GM12878 (cell line): ENCODE data around the gene GLB1L2. TPM values are rescaled to one million over a fixed set of nuclear protein-coding genes. Genes with fewer than 3 reads are reported as not detected.

Source experiments
- ATAC-seq: fragments of 200-7000 bp; cut with Tn5 transposase; 3 replicates; pipeline ENCODE4 v1.9.1; 2020; ENCODE audit warnings: mild to moderate bottlenecking, moderate library complexity
- BruUV-seq: library from RNA; stranded (reverse); fragments of 400-500 nt; replicated peaks from 2 replicates; lab custom pipeline; 2021; lab: Mats Ljungman, UMichigan
- CTCF ChIA-PET: fragments of 300-600 bp; sonication (Branson Sonifier 250); formaldehyde crosslinking; extraction: SDS; loops from one replicate; lab custom pipeline; 2021; ENCODE audit warnings: inconsistent platforms; lab: Yijun Ruan, JAX
- POLR2A ChIA-PET: fragments of 350-600 bp; formaldehyde crosslinking; extraction: SDS; loops from one replicate; lab custom pipeline; 2021; ENCODE audit warnings: inconsistent platforms; lab: Charles Lee
- RAD21 ChIA-PET: fragments of 300-600 bp; sonication (Branson Sonifier 250); formaldehyde crosslinking; loops from one replicate; lab custom pipeline; 2023; ENCODE audit warnings: antibody characterized with exemption; ENCODE audit not compliant: unreplicated experiment; lab: Charles Lee
- SMC1A ChIA-PET: fragments of 300-600 bp; sonication (Branson Sonifier 250); formaldehyde crosslinking; loops from one replicate; lab custom pipeline; 2023; ENCODE audit not compliant: unreplicated experiment, uncharacterized antibody; lab: Charles Lee
- DNase-seq: peaks from one replicate; pipeline ENCODE4 v3.0.0-alpha.2; 2011; ENCODE audit warnings: low read depth, low spot score
- FAIRE-seq: peaks from 3 replicates; lab custom pipeline; 2011; peaks lifted over from hg19 to GRCh38; lab: Jason Lieb, UNC
- H2AFZ ChIP-seq: 2 replicates; pipeline ENCODE4 v1.6.0; 2011; ENCODE audit warnings: low read depth, low read length, control low read depth; ENCODE audit not compliant: control insufficient read depth
- H3K27ac ChIP-seq: 2 replicates; pipeline ENCODE4 v1.5.1; 2011; ENCODE audit warnings: control low read depth; ENCODE audit not compliant: control insufficient read depth, insufficient read depth
- H3K27me3 ChIP-seq, 2 experiments: replicated peaks in 1 of 2; 2 replicates each; pipeline versions ENCODE4 v1.6.0 to v1.6.1; 2011; ENCODE audit warnings: low read length in 1 of 2; ENCODE audit not compliant: control insufficient read depth in 2 of 2, insufficient read depth in 2 of 2
- H3K36me3 ChIP-seq, 2 experiments: 2 replicates each; pipeline ENCODE4 v1.5.1; 2011; ENCODE audit warnings: low read length in 1 of 2; ENCODE audit not compliant: control insufficient read depth in 2 of 2, insufficient read depth in 2 of 2
- H3K4me1 ChIP-seq: 2 replicates; pipeline ENCODE4 v1.6.1; 2011; ENCODE audit warnings: mild to moderate bottlenecking, low read length, moderate library complexity, mixed read lengths; ENCODE audit not compliant: control insufficient read depth, insufficient read depth
- H3K4me2 ChIP-seq: 2 replicates; pipeline ENCODE4 v1.6.0; 2011; ENCODE audit warnings: control low read depth; ENCODE audit not compliant: control insufficient read depth, insufficient read depth
- H3K4me3 ChIP-seq: fragments of 200-600 bp; sonication (generic); 2 replicates; pipeline ENCODE4 v1.5.1; 2016
- H3K79me2 ChIP-seq: 2 replicates; pipeline ENCODE4 v1.6.0; 2011; ENCODE audit warnings: low read length; ENCODE audit not compliant: control insufficient read depth, insufficient read depth
- H3K9ac ChIP-seq: 2 replicates; pipeline ENCODE4 v1.8.0; 2011; ENCODE audit warnings: low read length, control low read depth, mixed read lengths; ENCODE audit not compliant: control insufficient read depth, insufficient read depth
- H3K9me3 ChIP-seq: replicated peaks from 3 replicates; pipeline ENCODE4 v1.5.1; 2011; ENCODE audit warnings: mild to moderate bottlenecking, low read length; ENCODE audit not compliant: control insufficient read depth, insufficient read depth
- H4K20me1 ChIP-seq: 2 replicates; pipeline ENCODE4 v1.6.0; 2011; ENCODE audit not compliant: control insufficient read depth, insufficient read depth
- CHD4 ChIP-seq: fragments of 200-600 bp; sonication (generic); IDR thresholded peaks from 2 replicates; pipeline ENCODE4 v1.6.1; 2016; ENCODE audit warnings: mild to moderate bottlenecking
- CREM ChIP-seq: IDR thresholded peaks from 2 replicates; pipeline ENCODE4 v1.6.1; 2014; ENCODE audit warnings: antibody characterized with exemption, low read depth
- EED ChIP-seq: sonication (generic); IDR thresholded peaks from 2 replicates; pipeline ENCODE4 v1.6.1; 2016; ENCODE audit warnings: antibody characterized with exemption, low read depth
- ELK1 ChIP-seq: IDR thresholded peaks from 2 replicates; pipeline ENCODE4 v1.6.1; 2012; ENCODE audit warnings: low read depth, low read length, improper control_type of control experiment
- FOXK2 ChIP-seq: fragments of 450-650 bp; IDR thresholded peaks from 2 replicates; pipeline ENCODE4 v1.6.1; 2017; ENCODE audit warnings: mild to moderate bottlenecking, moderate library complexity
- JUNB ChIP-seq: IDR thresholded peaks from 2 replicates; pipeline ENCODE4 v1.6.1; 2016; ENCODE audit warnings: antibody characterized with exemption, mild to moderate bottlenecking
- POLR2A ChIP-seq: IDR thresholded peaks from 2 replicates; pipeline ENCODE4 v1.6.1; 2011; ENCODE audit warnings: low read depth, mild to moderate bottlenecking, low read length
- RELB ChIP-seq: fragments of 450-650 bp; IDR thresholded peaks from 2 replicates; pipeline ENCODE4 v1.6.1; 2017; ENCODE audit warnings: low read depth, mild to moderate bottlenecking, moderate library complexity
- TCF3 ChIP-seq: IDR thresholded peaks from 2 replicates; pipeline ENCODE4 v1.6.1; 2012; ENCODE audit warnings: low read depth, mild to moderate bottlenecking, low read length, borderline replicate concordance; ENCODE audit not compliant: insufficient read depth
- TCF7 ChIP-seq: IDR thresholded peaks from 2 replicates; pipeline ENCODE4 v1.6.1; 2014; ENCODE audit warnings: antibody characterized with exemption, borderline replicate concordance
- ZNF24 ChIP-seq: fragments of 450-650 bp; IDR thresholded peaks from 2 replicates; pipeline ENCODE4 v1.6.1; 2017; ENCODE audit warnings: antibody characterized with exemption, mild to moderate bottlenecking
- ZNF274 ChIP-seq: IDR thresholded peaks from one replicate; pipeline ENCODE4 v1.8.0; 2011; ENCODE audit not compliant: insufficient read length, insufficient read depth
- ZSCAN29 ChIP-seq: fragments of 450-650 bp; IDR thresholded peaks from 2 replicates; pipeline ENCODE4 v1.6.1; 2017; ENCODE audit warnings: mild to moderate bottlenecking, moderate library complexity
- WGBS: methylation state at CpG from one replicate; pipeline ENCODE4 v1.1.6; 2016; ENCODE audit warnings: low lambda C conversion rate; ENCODE audit not compliant: insufficient replicate concordance, insufficient coverage; ENCODE audit errors: missing lambda C conversion rate; 5-methylcytosine and 5-hydroxymethylcytosine counted together
- in situ Hi-C: fragments of 300-500 bp; cut with MboI; formaldehyde crosslinking; loops from 9 replicates; pipeline ENCODE4 v1.14.3; 2018; ENCODE audit warnings: mixed read lengths
- intact Hi-C: fragments of 100-400 bp; cut with micrococcal nuclease; formaldehyde crosslinking; loops from one replicate; pipeline ENCODE4 v1.14.2; 2022; ENCODE audit not compliant: unreplicated experiment
- polyA plus RNA-seq, 11 experiments: library from polyadenylated mRNA; depleted of rRNA in 4 of 11; unstranded in 6 of 11; stranded (reverse) in 5 of 11; fragments of >200 nt; fragmentation: Nextera tagmentation in 4 of 11; fragmentation: Illumina TruSeq in 1 of 11; extraction: Ambion mirVana in 4 of 11; extraction: Trizol in 1 of 11; gene quantifications; 1 replicate in 1 of 11; 2 replicates in 10 of 11; pipeline versions ENCODE4 v1.2.1 to v1.2.3, GENCODE V29; 2011 to 2016; ENCODE audit warnings: inconsistent platforms in 2 of 11, missing spikeins in 2 of 11, low read depth in 1 of 11
- total RNA-seq, 4 experiments: library from RNA; depleted of rRNA in 3 of 4; stranded (reverse); fragments of >200 nt in 3 of 4; fragmentation: Illumina TruSeq in 1 of 4; extraction: Trizol in 1 of 4; gene quantifications; 2 replicates each; pipeline versions ENCODE4 v1.2.1 to v1.2.3, GENCODE V29; 2013 to 2021
- TF ChIP-seq, protein P1 (sequence below): fragments of 450-650 bp; IDR thresholded peaks from 2 replicates; pipeline ENCODE4 v1.6.1; 2017; ENCODE audit warnings: mild to moderate bottlenecking
- TF ChIP-seq, protein P2 (sequence below): IDR thresholded peaks from 2 replicates; pipeline ENCODE4 v1.6.1; 2012; ENCODE audit warnings: low read length, inconsistent platforms
- TF ChIP-seq, protein P3 (sequence below): IDR thresholded peaks from 2 replicates; pipeline ENCODE4 v1.6.1; 2011; ENCODE audit warnings: borderline replicate concordance, low read depth, mild to moderate bottlenecking, moderate library complexity, low read length; ENCODE audit not compliant: insufficient read depth, poor library complexity, severe bottlenecking
- TF ChIP-seq, protein P4 (sequence below): IDR thresholded peaks from 2 replicates; pipeline ENCODE4 v1.6.1; 2011; ENCODE audit warnings: borderline replicate concordance, low read depth, mild to moderate bottlenecking, moderate library complexity, mixed read lengths, low read length; ENCODE audit not compliant: insufficient read depth; ENCODE audit errors: extremely low read length

The GLB1L2 gene
- total and polyA plus RNA-seq, 10 of the 15 experiments (the other 5 are each of a cell fraction or from before 2014, with no cell fraction given) = 0.04 to 0.85 (median 0.49) TPM

- FAIRE-seq (no peak), ATAC-seq (no peak), DNase-seq (no peak)
- in situ Hi-C loops = no loop called here
- ChIA-PET CTCF (no interaction called here), POLR2A (no interaction called here), SMC1A (no interaction called here), RAD21 (no interaction called here)
- no peak overlapping the region for H2AFZ ChIP-seq
- no peaks in the 10 kb centered on the region; a peak in 1 of 4 replicates for H3K27me3 ChIP-seq
- no peaks in the 10 kb centered on the region for H4K20me1 ChIP-seq
- 75% methylated on average over 27 of the region's 27 CpGs for WGBS
- no peak overlapping the region for H3K4me3 ChIP-seq
- H3K9me3 ChIP-seq = no peaks in the 10 kb centered on the region
- H3K27ac ChIP-seq = no peak overlapping the region
- no peak overlapping the region for H3K9ac ChIP-seq
- H3K4me2 ChIP-seq = no peak overlapping the region
- no peaks in the 10 kb centered on the region for H3K4me1 ChIP-seq
- H3K79me2 ChIP-seq = no peaks in the 10 kb centered on the region
- BruUV-seq = no TSS peak
- no peaks in the 10 kb centered on the region for H3K36me3 ChIP-seq
- intact Hi-C loops = loop anchor here (10.0 kb wide), 1 partner anchor 154 kb away; no protein-coding TSS in a partner anchor
- TF ChIP-seq ZNF274 (no peak), JUNB (no peak), TCF3 (no peak), FOXK2 (no peak), ZSCAN29 (no peak), ELK1 (no peak), ZNF24 (no peak), CHD4 (no peak), TCF7 (no peak), RELB (no peak), EED (no peak), POLR2A (no peak), CREM (no peak)
- TF ChIP-seq, protein P1, sequence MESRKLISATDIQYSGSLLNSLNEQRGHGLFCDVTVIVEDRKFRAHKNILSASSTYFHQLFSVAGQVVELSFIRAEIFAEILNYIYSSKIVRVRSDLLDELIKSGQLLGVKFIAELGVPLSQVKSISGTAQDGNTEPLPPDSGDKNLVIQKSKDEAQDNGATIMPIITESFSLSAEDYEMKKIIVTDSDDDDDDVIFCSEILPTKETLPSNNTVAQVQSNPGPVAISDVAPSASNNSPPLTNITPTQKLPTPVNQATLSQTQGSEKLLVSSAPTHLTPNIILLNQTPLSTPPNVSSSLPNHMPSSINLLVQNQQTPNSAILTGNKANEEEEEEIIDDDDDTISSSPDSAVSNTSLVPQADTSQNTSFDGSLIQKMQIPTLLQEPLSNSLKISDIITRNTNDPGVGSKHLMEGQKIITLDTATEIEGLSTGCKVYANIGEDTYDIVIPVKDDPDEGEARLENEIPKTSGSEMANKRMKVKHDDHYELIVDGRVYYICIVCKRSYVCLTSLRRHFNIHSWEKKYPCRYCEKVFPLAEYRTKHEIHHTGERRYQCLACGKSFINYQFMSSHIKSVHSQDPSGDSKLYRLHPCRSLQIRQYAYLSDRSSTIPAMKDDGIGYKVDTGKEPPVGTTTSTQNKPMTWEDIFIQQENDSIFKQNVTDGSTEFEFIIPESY = no peak
- TF ChIP-seq, protein P2, sequence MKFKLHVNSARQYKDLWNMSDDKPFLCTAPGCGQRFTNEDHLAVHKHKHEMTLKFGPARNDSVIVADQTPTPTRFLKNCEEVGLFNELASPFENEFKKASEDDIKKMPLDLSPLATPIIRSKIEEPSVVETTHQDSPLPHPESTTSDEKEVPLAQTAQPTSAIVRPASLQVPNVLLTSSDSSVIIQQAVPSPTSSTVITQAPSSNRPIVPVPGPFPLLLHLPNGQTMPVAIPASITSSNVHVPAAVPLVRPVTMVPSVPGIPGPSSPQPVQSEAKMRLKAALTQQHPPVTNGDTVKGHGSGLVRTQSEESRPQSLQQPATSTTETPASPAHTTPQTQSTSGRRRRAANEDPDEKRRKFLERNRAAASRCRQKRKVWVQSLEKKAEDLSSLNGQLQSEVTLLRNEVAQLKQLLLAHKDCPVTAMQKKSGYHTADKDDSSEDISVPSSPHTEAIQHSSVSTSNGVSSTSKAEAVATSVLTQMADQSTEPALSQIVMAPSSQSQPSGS = no peak
- TF ChIP-seq, protein P3, sequence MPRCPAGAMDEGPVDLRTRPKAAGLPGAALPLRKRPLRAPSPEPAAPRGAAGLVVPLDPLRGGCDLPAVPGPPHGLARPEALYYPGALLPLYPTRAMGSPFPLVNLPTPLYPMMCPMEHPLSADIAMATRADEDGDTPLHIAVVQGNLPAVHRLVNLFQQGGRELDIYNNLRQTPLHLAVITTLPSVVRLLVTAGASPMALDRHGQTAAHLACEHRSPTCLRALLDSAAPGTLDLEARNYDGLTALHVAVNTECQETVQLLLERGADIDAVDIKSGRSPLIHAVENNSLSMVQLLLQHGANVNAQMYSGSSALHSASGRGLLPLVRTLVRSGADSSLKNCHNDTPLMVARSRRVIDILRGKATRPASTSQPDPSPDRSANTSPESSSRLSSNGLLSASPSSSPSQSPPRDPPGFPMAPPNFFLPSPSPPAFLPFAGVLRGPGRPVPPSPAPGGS = no peak
- TF ChIP-seq, protein P4, sequence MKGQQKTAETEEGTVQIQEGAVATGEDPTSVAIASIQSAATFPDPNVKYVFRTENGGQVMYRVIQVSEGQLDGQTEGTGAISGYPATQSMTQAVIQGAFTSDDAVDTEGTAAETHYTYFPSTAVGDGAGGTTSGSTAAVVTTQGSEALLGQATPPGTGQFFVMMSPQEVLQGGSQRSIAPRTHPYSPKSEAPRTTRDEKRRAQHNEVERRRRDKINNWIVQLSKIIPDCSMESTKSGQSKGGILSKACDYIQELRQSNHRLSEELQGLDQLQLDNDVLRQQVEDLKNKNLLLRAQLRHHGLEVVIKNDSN = no peak
Measured at GRCh38 chr11:134358165-134358855, 26.5 kb downstream of the GLB1L2 start.
